Measurements from ENCODE around the gene CCR2. TPM values are rescaled to one million over a fixed set of nuclear protein-coding genes. Genes with fewer than 3 reads are reported as not detected.

CCR2 gene
- polyA plus RNA-seq, 1 experiment: not detected

DNA sequence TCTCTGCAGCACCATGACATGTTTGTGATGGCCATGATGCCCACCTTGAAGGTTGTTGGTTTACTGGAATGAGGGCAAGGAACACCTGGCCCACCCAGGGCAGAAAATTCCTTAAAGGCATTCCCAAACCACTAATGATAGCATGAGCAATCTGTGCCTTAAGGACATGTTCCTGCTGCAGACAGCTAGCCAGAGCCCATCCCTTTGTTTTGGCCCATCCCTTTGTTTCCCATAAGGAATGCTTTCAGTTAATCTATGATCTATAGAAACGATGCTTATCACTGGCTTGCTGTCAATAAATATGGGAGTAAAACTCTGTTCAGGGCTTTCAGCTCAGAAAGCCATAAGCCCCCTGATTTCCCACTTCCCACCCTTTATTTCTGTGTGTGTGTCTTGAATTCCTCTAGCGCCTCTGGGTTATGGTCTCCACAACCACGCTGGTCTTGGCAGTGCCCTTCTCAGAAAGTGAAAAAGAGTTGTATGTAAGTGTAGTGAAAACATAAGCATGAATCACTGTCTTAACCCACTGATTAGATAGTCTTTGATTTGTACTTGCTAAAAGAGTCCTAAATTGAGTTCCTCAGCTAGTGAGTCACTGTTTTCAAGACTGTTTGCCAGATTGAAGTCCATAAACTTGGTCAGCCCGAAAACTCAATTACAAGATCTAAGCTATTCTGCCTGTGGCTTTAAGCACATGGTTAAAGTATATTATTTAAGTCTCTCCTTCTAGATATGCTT, 19.0 kb upstream of the CCR2 start:
- Histone ChIP-seq H3K9me3 (ENCODE audit: control insufficient read depth, insufficient read depth, low read length) (peaks cover 4% of the 10 kb centered on the region; the same call in 1 of the 2 replicates), H3K4me3 (ENCODE audit: low read depth, low read length) (no peak overlapping the region), H3K27ac (ENCODE audit: low read depth, low read length) (no peak overlapping the region), H3K27me3 (ENCODE audit: control insufficient read depth, insufficient read depth, low read length) (peaks cover 10% of the 10 kb centered on the region)
- ChIA-PET CTCF (no interaction called here), POLR2A (no interaction called here)
- no peak for TF ChIP-seq CTCF (IDR thresholded peaks at IDR 0.05; ENCODE audit: low read depth, low read length)
- peak; percentile 7 for DNase-seq (ENCODE audit: low read depth, low spot score)

DNA sequence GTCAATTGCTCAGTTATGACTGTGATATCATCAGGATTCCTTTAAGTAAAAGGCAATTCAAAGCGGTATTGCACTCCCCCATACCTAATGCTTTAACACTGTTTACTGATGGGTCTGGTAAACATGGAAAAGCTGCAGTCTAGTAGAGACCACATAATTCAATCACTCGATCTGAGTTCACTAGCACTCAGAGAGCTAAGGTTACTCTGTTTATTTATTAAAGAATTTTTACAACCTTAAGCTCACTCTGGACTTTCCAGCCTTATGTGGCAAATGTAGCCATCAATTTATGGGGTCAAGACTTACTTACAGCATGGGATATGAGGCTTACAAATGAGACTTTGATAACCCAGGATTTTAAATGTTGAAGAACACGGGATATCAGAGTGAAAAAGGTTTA, 18.4 kb upstream of the CCR2 start:
- POLR2A ChIA-PET: no interaction called here
- CTCF ChIA-PET: no interaction called here
- no peak for TF ChIP-seq CTCF (IDR thresholded peaks at IDR 0.05; ENCODE audit: low read depth, low read length)

GRCh38 chr3:46337911-46338310, 16.0 kb upstream of the CCR2 start:
- no peak for DNase-seq (ENCODE audit: low read depth, low spot score)
- TF ChIP-seq CTCF (IDR thresholded peaks at IDR 0.05; ENCODE audit: low read depth, low read length): no peak
- Histone ChIP-seq H3K27ac (ENCODE audit: low read depth, low read length) (no peak overlapping the region), H3K27me3 (ENCODE audit: control insufficient read depth, insufficient read depth, low read length) (peaks cover 4% of the 10 kb centered on the region), H3K4me3 (ENCODE audit: low read depth, low read length) (no peak overlapping the region), H3K9me3 (ENCODE audit: control insufficient read depth, insufficient read depth, low read length) (peaks cover 4% of the 10 kb centered on the region; the same call in 1 of the 2 replicates)
- CTCF ChIA-PET: no interaction called here
- POLR2A ChIA-PET: no interaction called here

More for the DNA sequence above, 18.4 kb upstream of the CCR2 start:
- DNase-seq (ENCODE audit: low read depth, low spot score): no peak
- peaks cover 4% of the 10 kb centered on the region; the same call in 1 of the 2 replicates for H3K9me3 ChIP-seq (ENCODE audit: control insufficient read depth, insufficient read depth, low read length)
- peaks cover 10% of the 10 kb centered on the region for H3K27me3 ChIP-seq (ENCODE audit: control insufficient read depth, insufficient read depth, low read length)
- H3K27ac ChIP-seq (ENCODE audit: low read depth, low read length): no peak overlapping the region
- no peak overlapping the region for H3K4me3 ChIP-seq (ENCODE audit: low read depth, low read length)

DNA sequence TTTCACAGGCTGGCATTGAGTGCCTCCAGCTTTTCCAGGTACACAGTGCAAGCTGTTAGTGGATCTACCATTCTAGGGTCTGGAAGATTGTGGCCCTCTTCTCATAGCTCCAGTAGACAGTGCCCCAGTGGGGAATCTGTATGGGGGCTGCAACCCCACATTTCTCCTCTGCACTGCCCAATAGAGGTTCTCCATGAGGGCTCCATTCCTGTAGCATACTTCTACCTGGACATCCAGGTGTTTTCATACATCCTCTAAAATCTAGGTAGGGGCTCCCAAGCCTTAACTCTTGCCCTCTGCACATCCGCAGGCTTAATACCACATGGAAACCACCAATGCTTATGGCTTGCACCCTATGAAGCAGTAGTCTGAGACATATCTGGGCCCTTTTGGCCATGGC, 15.1 kb upstream of the CCR2 start:
- CTCF ChIA-PET: no interaction called here
- no peak for DNase-seq (ENCODE audit: low read depth, low spot score)
- POLR2A ChIA-PET: no interaction called here
- TF ChIP-seq CTCF (IDR thresholded peaks at IDR 0.05; ENCODE audit: low read depth, low read length): no peak
- Histone ChIP-seq H3K9me3 (ENCODE audit: control insufficient read depth, insufficient read depth, low read length) (peaks cover 4% of the 10 kb centered on the region; the same call in 1 of the 2 replicates), H3K27ac (ENCODE audit: low read depth, low read length) (no peak overlapping the region), H3K4me3 (ENCODE audit: low read depth, low read length) (no peak overlapping the region), H3K27me3 (ENCODE audit: control insufficient read depth, insufficient read depth, low read length) (peaks cover 4% of the 10 kb centered on the region)

DNA sequence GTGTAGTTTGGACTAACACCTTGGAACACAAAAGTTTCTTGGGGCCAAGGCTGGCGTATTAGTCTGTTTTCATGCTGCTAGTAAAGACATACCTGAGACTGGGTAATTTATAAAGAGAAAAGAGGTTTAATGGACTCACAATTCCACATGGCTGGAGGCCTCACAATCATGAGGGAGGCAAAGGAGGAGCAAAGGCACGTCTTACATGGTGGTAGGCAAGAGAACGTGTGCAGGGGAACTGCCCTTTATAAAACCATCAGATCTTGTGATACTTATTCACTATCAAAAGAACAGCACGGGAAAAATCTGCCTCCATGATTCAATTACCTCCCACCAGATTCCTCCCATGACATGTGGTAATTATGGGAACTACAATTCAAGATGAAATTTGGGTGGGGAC, 9.4 kb upstream of the CCR2 start:
- Histone ChIP-seq H3K27ac (ENCODE audit: low read depth, low read length) (no peak overlapping the region), H3K9me3 (ENCODE audit: control insufficient read depth, insufficient read depth, low read length) (no peaks in the 10 kb centered on the region), H3K27me3 (ENCODE audit: control insufficient read depth, insufficient read depth, low read length) (peaks cover 5% of the 10 kb centered on the region), H3K4me3 (ENCODE audit: low read depth, low read length) (no peak overlapping the region)
- DNase-seq (ENCODE audit: low read depth, low spot score): no peak
- TF ChIP-seq CTCF (IDR thresholded peaks at IDR 0.05; ENCODE audit: low read depth, low read length): no peak
- ChIA-PET CTCF (no interaction called here), POLR2A (no interaction called here)

Data from AG04450 (cell line).